GM18502 (cell line): ENCODE data around the gene CD276.
"Not testable (repeated sequence)": the region's sequence is repeated elsewhere in the genome, so short reads cannot be mapped to it uniquely, and the experiment has no call there.

Source experiments
- ATAC-seq: cut with Tn5 transposase; IDR thresholded peaks from one replicate; pipeline ENCODE4 v1.9.1; 2021; ENCODE audit warnings: mild to moderate bottlenecking; ENCODE audit not compliant: unreplicated experiment, poor library complexity

CD276 gene

GRCh38 chr15:73708691-73709090 lies 24.5 kb downstream of the CD276 start:
- ATAC-seq, result no peak

- no peak for ATAC-seq
Measured at GRCh38 chr15:73709241-73709640, 25.1 kb downstream of the CD276 start.

GRCh38 chr15:73709686-73710085 lies 25.5 kb downstream of the CD276 start:
- no peak for ATAC-seq

- ATAC-seq, result no peak
Measured at GRCh38 chr15:73710321-73710720, 26.1 kb downstream of the CD276 start.

- no peak for ATAC-seq
Measured at GRCh38 chr15:73711526-73711925, 27.3 kb downstream of the CD276 start.

- ATAC-seq, result no peak
Measured at GRCh38 chr15:73712107-73712506, 27.9 kb downstream of the CD276 start.

GRCh38 chr15:73714695-73715301 lies 30.6 kb downstream of the CD276 start:
- ATAC-seq, result no peak

GRCh38 chr15:73715417-73715816 lies 31.2 kb downstream of the CD276 start:
- ATAC-seq, result no peak

- ATAC-seq, result no peak
Measured at GRCh38 chr15:73716417-73716816, 32.2 kb downstream of the CD276 start.

- no peak for ATAC-seq
Measured at GRCh38 chr15:73717206-73717605, 33.0 kb downstream of the CD276 start.

GRCh38 chr15:73717802-73718201 lies 33.6 kb downstream of the CD276 start:
- no peak for ATAC-seq

- ATAC-seq, result no peak
Measured at GRCh38 chr15:73718694-73719093, 34.5 kb downstream of the CD276 start.

- no peak for ATAC-seq
Measured at GRCh38 chr15:73722425-73722824, 38.2 kb downstream of the CD276 start.

GRCh38 chr15:73723191-73723590 lies 39.0 kb downstream of the CD276 start:
- no peak for ATAC-seq

- ATAC-seq, result no peak
Measured at GRCh38 chr15:73724212-73724611, 40.0 kb downstream of the CD276 start.

GRCh38 chr15:73727330-73727976 lies 43.3 kb downstream of the CD276 start:
- no peak for ATAC-seq

GRCh38 chr15:73732051-73732450 lies 47.9 kb downstream of the CD276 start:
- not testable (repeated sequence) for ATAC-seq

GRCh38 chr15:73732930-73733329 lies 48.7 kb downstream of the CD276 start:
- no peak for ATAC-seq

- no peak for ATAC-seq
Measured at GRCh38 chr15:73737535-73737934, 53.4 kb downstream of the CD276 start.

GRCh38 chr15:73740152-73741048 lies 56.2 kb downstream of the CD276 start:
- ATAC-seq, result no peak

- no peak for ATAC-seq
Measured at GRCh38 chr15:73741321-73741836, 57.2 kb downstream of the CD276 start.
